Lung (tissue), 12 donors: Measurements from ENCODE around the gene DEAF1. TPM values are rescaled to one million over a fixed set of nuclear protein-coding genes. Genes with fewer than 3 reads are reported as not detected.

Source experiments
- ATAC-seq: fragments of 200-7000 bp; cut with Tn5 transposase; one replicate; pipeline ENCODE4 v1.9.1; 2020; ENCODE audit warnings: moderate number of reproducible peaks; ENCODE audit not compliant: insufficient read depth, low FRiP score
- DNase-seq, 3 donors: peaks; one replicate each; pipeline ENCODE4 v3.0.0-alpha.2; 2013 to 2017
- H3K27ac ChIP-seq, 2 donors: one replicate each; pipeline ENCODE4 v1.5.1; 2013; ENCODE audit warnings: mild to moderate bottlenecking in 2 of 2, moderate library complexity in 2 of 2, control low read depth in 1 of 2, inconsistent platforms in 1 of 2, low read depth in 1 of 2, low read length in 1 of 2
- H3K27me3 ChIP-seq, 3 donors: one replicate each; pipeline ENCODE4 v1.5.1; 2013; ENCODE audit warnings: low read length in 2 of 3; ENCODE audit not compliant: control insufficient read depth in 3 of 3, insufficient read depth in 3 of 3
- H3K36me3 ChIP-seq, 4 donors: one replicate each; pipeline ENCODE4 v1.5.1; 2013; ENCODE audit warnings: low read length in 4 of 4, mild to moderate bottlenecking in 1 of 4, moderate library complexity in 1 of 4; ENCODE audit not compliant: control insufficient read depth in 4 of 4, insufficient read depth in 4 of 4
- H3K4me1 ChIP-seq, 5 donors: one replicate each; pipeline ENCODE4 v1.5.1; 2013; ENCODE audit warnings: low read length in 5 of 5, mild to moderate bottlenecking in 2 of 5, moderate library complexity in 1 of 5; ENCODE audit not compliant: control insufficient read depth in 5 of 5, insufficient read depth in 5 of 5
- H3K4me3 ChIP-seq: one replicate; pipeline ENCODE4 v1.5.1; 2013; ENCODE audit warnings: mild to moderate bottlenecking, control low read depth, moderate library complexity
- H3K9ac ChIP-seq, 2 donors: one replicate each; pipeline ENCODE4 v1.5.1; 2013; ENCODE audit warnings: low read length in 2 of 2, control low read depth in 1 of 2; ENCODE audit not compliant: insufficient read depth in 1 of 2
- H3K9me3 ChIP-seq, 4 donors: one replicate each; pipeline ENCODE4 v1.5.1; 2013; ENCODE audit warnings: low read length in 3 of 4, mild to moderate bottlenecking in 1 of 4, moderate library complexity in 1 of 4; ENCODE audit not compliant: control insufficient read depth in 4 of 4, insufficient read depth in 3 of 4
- CTCF ChIP-seq: IDR thresholded peaks from 2 replicates; pipeline ENCODE4 v1.5.1; 2012; ENCODE audit warnings: mild to moderate bottlenecking; ENCODE audit errors: control extremely low read depth, extremely low read depth
- whole genome bisulfite sequencing, 2 donors: extraction: QIAGEN DNeasy Blood & Tissue Kit; methylation state at CpG; one replicate each; pipeline ENCODE4 v1.1.7; 2013; 5-methylcytosine and 5-hydroxymethylcytosine counted together
- polyA plus RNA-seq, 2 donors: library from polyadenylated mRNA; stranded (reverse); fragments of 200-250 nt; gene quantifications; one replicate each; pipeline ENCODE4 v1.2.1, GENCODE V29; 2013
- total RNA-seq, 2 donors: library from RNA; depleted of rRNA in 1 of 2; stranded (reverse); fragments of >200 nt in 1 of 2; gene quantifications; one replicate each; pipeline ENCODE4 v1.2.1, GENCODE V29; 2014 to 2021
- donor health status: control.
- donor health status: control.
- donor health status: Bipolar disorder and iron deficiency.
- donor health status: healthy.
- donor health status: DM: yes; HTN: yes; CAD: no.

DEAF1 gene
- total and polyA plus RNA-seq, 4 donors, result 18.5 to 33.1 (median 22.3) TPM

GRCh38 chr11:616320-617198 lies 78.5 kb downstream of the DEAF1 start:
- no peak for DNase-seq
- Histone ChIP-seq H3K4me3 (no peak overlapping the region), H3K36me3 (peaks cover 0 to 32% (median 5%) of the 10 kb centered on the region in 4 donors), H3K27me3 (no peaks in the 10 kb centered on the region), H3K9me3 (no peaks in the 10 kb centered on the region), H3K4me1 (peaks cover 0 to 14% (median 9%) of the 10 kb centered on the region in 5 donors), H3K9ac (no peak overlapping the region), H3K27ac (peak overlapping the region in 1 of 2 donors; percentile 98)
- TF ChIP-seq CTCF, result no peak
- WGBS, 2 donors, result 66 to 79% methylated on average over 35 to 39 of the region's 39 CpGs
- ATAC-seq, result no peak

- Histone ChIP-seq H3K27ac (peak within 1 kb of the TSS; percentile 88 to 98), H3K36me3 (peaks cover 8 to 41% (median 12%) of the 10 kb centered on the region in 4 donors), H3K4me3 (peak within 1 kb of the TSS; percentile 73), H3K9me3 (no peaks in the 10 kb centered on the region), H3K27me3 (no peaks in the 10 kb centered on the region), H3K9ac (peak within 1 kb of the TSS; percentile 72 to 77), H3K4me1 (peaks cover 0 to 14% (median 9%) of the 10 kb centered on the region in 5 donors)
- ATAC-seq (peak; percentile 92), DNase-seq (peak; percentile 94 to 95 (median 95))
- WGBS, 2 donors, result 3 to 4% methylated on average over 62 to 66 of the region's 66 CpGs
- TF ChIP-seq CTCF, result no peak
Observed at GRCh38 chr11:615504-616319, 79.3 kb downstream of the DEAF1 start, which contains the start of gene IRF7. Gene IRF7 (minus strand): TSS chr11:615950. CDS start chr11:615364, 586 bp downstream.

- ATAC-seq, result no peak
- H3K4me3 ChIP-seq, result peak overlapping the region; percentile 73
- TF ChIP-seq CTCF, result no peak
- peaks cover 0 to 14% (median 9%) of the 10 kb centered on the region in 5 donors for H3K4me1 ChIP-seq
- no peak for DNase-seq
- H3K9ac ChIP-seq, result peak overlapping the region; percentile 72 to 77
- H3K27ac ChIP-seq, result peak overlapping the region; percentile 88 to 98
- no peaks in the 10 kb centered on the region for H3K27me3 ChIP-seq
- H3K36me3 ChIP-seq, result peaks cover 8 to 49% (median 15%) of the 10 kb centered on the region in 4 donors
- H3K9me3 ChIP-seq, result no peaks in the 10 kb centered on the region
- WGBS, 2 donors, result 58 to 67% methylated on average over 60 to 68 of the region's 68 CpGs
Observed at GRCh38 chr11:614623-615503, 80.2 kb downstream of the DEAF1 start.
